H9 (cell line): ENCODE results near the gene SIPA1L3. TPM values are rescaled to one million over a fixed set of nuclear protein-coding genes. Genes with fewer than 3 reads are reported as not detected.

Source experiments
- DNase-seq: peaks from one replicate; pipeline ENCODE4 v3.0.0-alpha.2; 2017
- H2AFZ ChIP-seq: one replicate; pipeline ENCODE4 v1.6.1; 2013; ENCODE audit warnings: mild to moderate bottlenecking, low read length, control low read depth, moderate library complexity
- H2AK5ac ChIP-seq: 2 replicates; pipeline ENCODE4 v1.6.1; 2013; ENCODE audit warnings: low read length, control low read depth, mixed read lengths; ENCODE audit not compliant: insufficient read length
- H2BK120ac ChIP-seq: one replicate; pipeline ENCODE4 v1.6.1; 2013; ENCODE audit warnings: low read depth, mild to moderate bottlenecking, low read length, control low read depth, inconsistent platforms; ENCODE audit not compliant: poor library complexity, severe bottlenecking
- H2BK12ac ChIP-seq: 2 replicates; pipeline ENCODE4 v1.6.1; 2013; ENCODE audit warnings: low read length, control low read depth, mixed read lengths, low read depth; ENCODE audit not compliant: insufficient read length
- H2BK15ac ChIP-seq: 2 replicates; pipeline ENCODE4 v1.6.1; 2013; ENCODE audit warnings: low read depth, low read length, control low read depth
- H2BK20ac ChIP-seq: one replicate; pipeline ENCODE4 v1.6.1; 2013; ENCODE audit warnings: low read depth, mild to moderate bottlenecking, low read length, control low read depth, inconsistent platforms; ENCODE audit not compliant: poor library complexity, severe bottlenecking
- H2BK5ac ChIP-seq: 2 replicates; pipeline ENCODE4 v1.6.1; 2013; ENCODE audit warnings: low read length, control low read depth, mixed read lengths; ENCODE audit not compliant: insufficient read length
- H3K14ac ChIP-seq: 2 replicates; pipeline ENCODE4 v1.6.1; 2013; ENCODE audit warnings: low read length, control low read depth; ENCODE audit not compliant: insufficient read depth
- H3K18ac ChIP-seq: 2 replicates; pipeline ENCODE4 v1.6.1; 2013; ENCODE audit warnings: low read depth, mild to moderate bottlenecking, mixed read lengths, low read length, control low read depth; ENCODE audit not compliant: insufficient read length
- H3K23ac ChIP-seq: 2 replicates; pipeline ENCODE4 v1.6.1; 2013; ENCODE audit warnings: low read length, control low read depth, mixed read lengths, low read depth; ENCODE audit not compliant: insufficient read length
- H3K23me2 ChIP-seq: 2 replicates; pipeline ENCODE4 v1.6.1; 2013; ENCODE audit warnings: low read depth, mild to moderate bottlenecking, mixed read lengths, low read length, control low read depth; ENCODE audit not compliant: insufficient read length, poor library complexity, severe bottlenecking
- H3K27ac ChIP-seq: 2 replicates; pipeline ENCODE4 v1.5.1; 2013; ENCODE audit warnings: low read length, control low read depth, mixed read lengths, low read depth; ENCODE audit not compliant: insufficient read length
- H3K27me3 ChIP-seq: 2 replicates; pipeline ENCODE4 v1.6.1; 2013; ENCODE audit warnings: low read length, control low read depth, inconsistent platforms; ENCODE audit not compliant: insufficient read depth
- H3K4ac ChIP-seq: 2 replicates; pipeline ENCODE4 v1.6.1; 2013; ENCODE audit warnings: low read depth, mild to moderate bottlenecking, control low read depth, inconsistent platforms, low read length, moderate library complexity
- H3K4me1 ChIP-seq: 2 replicates; pipeline ENCODE4 v1.6.1; 2013; ENCODE audit warnings: low read length, control low read depth, inconsistent platforms; ENCODE audit not compliant: insufficient read depth
- H3K4me2 ChIP-seq: 2 replicates; pipeline ENCODE4 v1.6.1; 2013; ENCODE audit warnings: low read length, control low read depth, mixed read lengths; ENCODE audit not compliant: insufficient read length, insufficient read depth
- H3K56ac ChIP-seq: 2 replicates; pipeline ENCODE4 v1.6.1; 2013; ENCODE audit warnings: low read depth, mild to moderate bottlenecking, mixed read lengths, low read length, control low read depth; ENCODE audit not compliant: insufficient read length
- H3K79me1 ChIP-seq: 2 replicates; pipeline ENCODE4 v1.6.1; 2013; ENCODE audit warnings: low read depth, mild to moderate bottlenecking, moderate library complexity, low read length, control low read depth, inconsistent platforms; ENCODE audit not compliant: insufficient read depth, poor library complexity, severe bottlenecking
- H3K79me2 ChIP-seq: 2 replicates; pipeline ENCODE4 v1.6.1; 2013; ENCODE audit warnings: low read length, control low read depth, inconsistent platforms; ENCODE audit not compliant: insufficient read depth
- H3K9ac ChIP-seq: 2 replicates; pipeline ENCODE4 v1.6.1; 2013; ENCODE audit warnings: low read length, control low read depth, mixed read lengths; ENCODE audit not compliant: insufficient read length; ENCODE audit errors: extremely low read depth
- H3K9me3 ChIP-seq: one replicate; pipeline ENCODE4 v1.6.1; 2013; ENCODE audit warnings: low read depth, low read length, inconsistent platforms; ENCODE audit not compliant: control insufficient read depth
- H3T11ph ChIP-seq: one replicate; pipeline ENCODE4 v1.6.1; 2013; ENCODE audit warnings: mild to moderate bottlenecking, low read length, control low read depth, inconsistent platforms
- H4K20me1 ChIP-seq: one replicate; pipeline ENCODE4 v1.6.1; 2013; ENCODE audit not compliant: control insufficient read depth, insufficient read length, insufficient read depth
- H4K5ac ChIP-seq: 2 replicates; pipeline ENCODE4 v1.6.1; 2013; ENCODE audit warnings: low read depth, mild to moderate bottlenecking, mixed read lengths, low read length, control low read depth; ENCODE audit not compliant: insufficient read length
- H4K8ac ChIP-seq: replicated peaks from 2 replicates; pipeline ENCODE4 v1.6.1; 2013; ENCODE audit warnings: low read length, control low read depth, mixed read lengths, low read depth; ENCODE audit not compliant: insufficient read length
- H4K91ac ChIP-seq: 2 replicates; pipeline ENCODE4 v1.6.1; 2013; ENCODE audit warnings: low read depth, mild to moderate bottlenecking, moderate library complexity, mixed read lengths, low read length, control low read depth; ENCODE audit not compliant: insufficient read length
- H3K27ac Mint-ChIP-seq, 3 experiments: 2 replicates in 2 of 3; 3 replicates in 1 of 3; pipeline ENCODE4 v1.8.0; 2020 to 2021; ENCODE audit warnings: mixed read lengths in 3 of 3, mild to moderate bottlenecking in 1 of 3, moderate library complexity in 1 of 3
- H3K27me3 Mint-ChIP-seq: 2 replicates; pipeline ENCODE4 v1.8.0; 2021; ENCODE audit warnings: low read depth, mild to moderate bottlenecking, moderate library complexity, mixed read lengths
- H3K36me3 Mint-ChIP-seq, 3 experiments: 2 replicates in 2 of 3; 3 replicates in 1 of 3; pipeline ENCODE4 v1.8.0; 2020 to 2021; ENCODE audit warnings: low read depth in 3 of 3, mixed read lengths in 3 of 3; ENCODE audit not compliant: insufficient read depth in 1 of 3
- H3K4me1 Mint-ChIP-seq, 2 experiments: 2 replicates each; pipeline ENCODE4 v1.8.0; 2020; ENCODE audit warnings: mixed read lengths in 2 of 2
- H3K4me3 Mint-ChIP-seq, 2 experiments: 2 replicates in 1 of 2; 3 replicates in 1 of 2; pipeline ENCODE4 v1.8.0; 2020 to 2021; ENCODE audit warnings: mild to moderate bottlenecking in 2 of 2, mixed read lengths in 2 of 2, moderate library complexity in 1 of 2
- H3K9me3 Mint-ChIP-seq, 2 experiments: 2 replicates in 1 of 2; 3 replicates in 1 of 2; pipeline ENCODE4 v1.8.0; 2020; ENCODE audit warnings: mild to moderate bottlenecking in 2 of 2, mixed read lengths in 2 of 2, moderate library complexity in 1 of 2
- CTCF ChIP-seq: fragments of 200-600 bp; sonication (generic); conservative IDR thresholded peaks from 3 replicates; pipeline ENCODE4 v1.8.0; 2021; ENCODE audit warnings: antibody characterized with exemption, mild to moderate bottlenecking
- WGBS: extraction: QIAGEN DNeasy Blood & Tissue Kit; methylation state at CpG from one replicate; pipeline ENCODE4 v1.1.7; 2013; ENCODE audit warnings: missing lambda C conversion rate, low lambda C conversion rate, mixed read lengths; ENCODE audit not compliant: insufficient read length; ENCODE audit errors: extremely low coverage; 5-methylcytosine and 5-hydroxymethylcytosine counted together
- total RNA-seq: library from RNA; stranded (reverse); gene quantifications from 2 replicates; pipeline ENCODE4 v1.2.1, GENCODE V29; 2021

The SIPA1L3 gene
- total RNA-seq, 1 experiment from 2014 or later: 40.1 TPM

DNA sequence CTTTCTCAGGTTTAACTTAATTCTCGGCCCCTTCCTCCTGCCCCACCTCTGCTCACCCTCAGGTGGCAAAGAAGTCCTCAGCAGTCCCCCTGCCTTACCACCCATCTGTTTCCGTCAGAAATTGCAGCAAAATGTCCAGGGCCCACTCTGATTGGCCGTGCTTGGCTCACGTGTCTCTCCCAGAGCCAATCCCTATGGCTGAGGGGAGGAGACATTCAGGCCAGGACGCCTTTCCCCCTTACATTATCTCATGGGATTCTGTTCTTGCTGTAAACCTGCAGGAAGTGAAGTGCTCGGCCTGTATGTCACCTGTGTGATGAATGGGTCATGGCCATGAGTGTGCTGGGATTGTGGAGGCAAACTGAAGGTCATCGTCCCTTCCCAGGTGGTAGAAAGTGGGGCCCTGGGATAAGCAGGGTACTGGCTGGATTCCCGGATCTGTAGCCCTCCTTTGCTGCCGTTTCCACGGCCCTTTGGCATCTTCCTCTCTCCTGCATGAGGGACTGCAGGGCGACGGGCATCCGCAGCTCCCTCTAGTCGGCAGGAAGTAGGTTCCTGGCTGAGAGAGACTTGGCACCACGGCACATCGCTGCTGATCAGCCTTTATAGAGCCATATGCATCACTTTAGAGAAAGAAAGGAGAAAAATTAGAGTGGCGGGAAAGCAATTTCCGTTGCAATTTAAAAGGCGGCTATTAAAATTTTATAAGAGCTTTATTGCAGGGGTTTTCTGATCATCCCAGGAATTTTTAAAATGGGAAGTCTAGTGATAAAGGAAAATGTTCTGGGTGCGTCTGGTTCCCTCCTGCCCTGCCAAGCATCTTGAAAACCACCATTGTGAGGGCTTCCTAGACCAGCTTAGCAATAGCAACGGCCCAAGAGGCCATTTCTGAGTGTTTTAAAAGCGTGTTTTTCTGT lies 118.2 kb downstream of the SIPA1L3 start:
- no peak overlapping the region for H3K18ac ChIP-seq

More for the DNA sequence above, 118.2 kb downstream of the SIPA1L3 start:
- no peak overlapping the region for H2AK5ac ChIP-seq
- H3K27ac ChIP-seq: peak overlapping the region; percentile 36
- no peak for TF ChIP-seq CTCF
- peak overlapping the region; percentile 66 to 94 (median 93) for H3K27ac Mint-ChIP-seq
- H3K27me3 ChIP-seq: no peaks in the 10 kb centered on the region
- H4K8ac ChIP-seq: no peak overlapping the region
- H3K4me2 ChIP-seq: no peak overlapping the region
- H3K4me1 ChIP-seq: peaks cover 6% of the 10 kb centered on the region; the same call in 1 of the 2 replicates
- no peak overlapping the region for H2BK5ac ChIP-seq
- H3K4ac ChIP-seq: no peak overlapping the region
- no peaks in the 10 kb centered on the region for H3K9me3 Mint-ChIP-seq
- no peak overlapping the region for H3K14ac ChIP-seq
- no peak overlapping the region for H4K91ac ChIP-seq
- H3K23ac ChIP-seq: no peak overlapping the region
- H3K56ac ChIP-seq: no peak overlapping the region
- no peak overlapping the region for H3K9ac ChIP-seq
- H3K27me3 Mint-ChIP-seq: peaks cover 1% of the 10 kb centered on the region; the same call in 1 of the 2 replicates
- H2BK120ac ChIP-seq: no peak overlapping the region
- no peaks in the 10 kb centered on the region for H3K79me2 ChIP-seq
- no peak overlapping the region for H4K5ac ChIP-seq
- no peak overlapping the region for H2BK15ac ChIP-seq
- H3T11ph ChIP-seq: no peak overlapping the region
- no peaks in the 10 kb centered on the region for H3K79me1 ChIP-seq
- H2BK20ac ChIP-seq: no peak overlapping the region
- WGBS: no CpG with 5 or more reads among the region's 22 CpGs
- H4K20me1 ChIP-seq: no peaks in the 10 kb centered on the region
- H3K23me2 ChIP-seq: no peaks in the 10 kb centered on the region
- H2BK12ac ChIP-seq: no peak overlapping the region
- no peak overlapping the region for H2AFZ ChIP-seq
- peak overlapping the region in 1 of 2 experiments; percentile 45; a peak in 2 of 5 replicates for H3K4me3 Mint-ChIP-seq
- peaks cover 27 to 33% of the 10 kb centered on the region in 2 experiments for H3K4me1 Mint-ChIP-seq
- peak; percentile 83 for DNase-seq
- no peaks in the 10 kb centered on the region for H3K9me3 ChIP-seq
- peaks cover 1 to 6% (median 4%) of the 10 kb centered on the region in 3 experiments; a peak in 5 of 7 replicates for H3K36me3 Mint-ChIP-seq
